ENCODE data around the gene KCTD2. TPM values are rescaled to one million over a fixed set of nuclear protein-coding genes. Genes with fewer than 3 reads are reported as not detected.

The KCTD2 gene, protein sequence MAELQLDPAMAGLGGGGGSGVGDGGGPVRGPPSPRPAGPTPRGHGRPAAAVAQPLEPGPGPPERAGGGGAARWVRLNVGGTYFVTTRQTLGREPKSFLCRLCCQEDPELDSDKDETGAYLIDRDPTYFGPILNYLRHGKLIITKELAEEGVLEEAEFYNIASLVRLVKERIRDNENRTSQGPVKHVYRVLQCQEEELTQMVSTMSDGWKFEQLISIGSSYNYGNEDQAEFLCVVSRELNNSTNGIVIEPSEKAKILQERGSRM
- total RNA-seq (10 to 100 TPM; 31.1 to 31.7 TPM), polyA plus RNA-seq (10 to 100 TPM in 1 of 2 donors, 1 to 10 TPM in 1; 2.3 to 11.6 TPM)

DNA sequence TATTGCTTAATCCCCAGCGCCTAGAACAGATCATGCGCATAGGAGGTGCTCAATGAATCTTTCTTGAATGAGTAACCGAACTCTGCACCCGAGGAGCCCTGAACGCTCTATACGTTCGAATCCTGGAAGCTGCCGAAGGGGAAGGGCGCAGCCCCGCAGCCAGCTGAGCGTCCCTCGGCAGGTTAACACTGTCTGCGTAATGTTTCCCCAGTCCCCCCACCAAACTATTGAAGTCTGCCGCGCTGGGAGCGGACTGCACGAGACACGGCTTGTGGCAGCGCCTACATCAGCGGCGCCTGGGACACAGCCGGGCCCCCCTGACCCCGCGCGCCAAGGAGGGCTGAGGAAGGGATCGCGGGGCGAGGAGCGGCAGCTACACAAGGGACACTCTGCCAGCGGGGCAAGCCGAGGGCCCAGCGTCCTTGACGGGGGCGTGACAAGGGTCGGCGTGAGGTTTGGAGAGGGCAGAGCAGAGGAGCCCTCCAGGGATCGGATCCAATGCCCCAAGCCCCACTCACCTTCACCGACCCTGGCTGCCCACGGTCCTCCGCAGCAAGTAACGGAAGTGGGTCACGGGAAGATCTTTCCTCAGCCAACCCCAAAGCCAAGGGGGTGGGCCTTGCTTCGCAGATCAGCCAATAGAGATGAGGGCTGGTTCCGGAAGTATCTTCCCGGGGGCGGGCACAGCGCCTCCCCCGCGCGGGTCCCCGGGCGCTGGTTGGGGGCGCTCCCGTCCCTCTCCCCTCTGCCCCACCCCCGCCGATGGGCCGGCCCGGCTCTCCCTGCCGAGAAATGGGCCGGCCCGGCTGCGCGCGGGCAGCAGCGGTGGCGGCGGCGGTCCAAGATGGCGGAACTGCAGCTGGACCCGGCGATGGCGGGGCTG lies at the start of gene KCTD2, which contains the start of gene ATP5PD:
Gene KCTD2 (plus strand): TSS at position 819 of the 883 bp plus-strand sequence. CDS start 26 bp downstream, at position 845.
Gene ATP5PD (minus strand): TSS at position 563 of the 883 bp plus-strand sequence. CDS start 4,319 bp downstream, outside the sequence.
- intact Hi-C loops (cut with micrococcal nuclease), result loop anchor here (1.0 to 2.0 kb wide), 7 partner anchors 10 to 620 kb away; partner anchors contain the start of genes ARMC7, HID1, MRPL58 and RECQL5
- H3K4me1 Mint-ChIP-seq, result peaks cover 25 to 62% (median 40%) of the 10 kb centered on the region in 4 donors
- Histone ChIP-seq H3K4me1 (ENCODE audit: insufficient read depth, low read length) (peaks cover 30% of the 10 kb centered on the region), H3K36me3 (ENCODE audit: insufficient read depth, low read length) (peaks cover 7% of the 10 kb centered on the region), H3K9me3 (ENCODE audit: control insufficient read depth in 1 of 2, low read length in 2 of 2) (no peaks in the 10 kb centered on the region), H3K27me3 (ENCODE audit: insufficient read depth, low read length) (no peaks in the 10 kb centered on the region), H3K27ac (ENCODE audit: low read depth, low read length) (peak within 1 kb of the TSS; percentile 85), H3K4me3 (ENCODE audit: low read length in 2 of 2) (peak within 1 kb of the TSS; percentile 62 to 96)
- no peaks in the 10 kb centered on the region for H3K27me3 Mint-ChIP-seq
- DNase-seq, result peak; percentile 92 to 95 (median 94)
- ChIA-PET POLR2A (ENCODE audit: partially characterized antibody) (interaction anchor here (0.5 to 4.9 kb wide), 18 partner anchors 10 to 1520 kb away, joined by 3 to 119 read pairs (median 4); partner anchors contain the start of genes ARMC7, GRB2, MRPL58 and SLC16A5), CTCF (ENCODE audit: partially characterized antibody) (interaction anchor here (0.9 to 3.5 kb wide), 3 partner anchors 11 to 67 kb away, joined by 3 to 16 read pairs (median 3); partner anchors contain the start of gene MRPL58)
- H3K36me3 Mint-ChIP-seq, result peaks cover 8 to 39% of the 10 kb centered on the region in 2 donors
- H3K9me3 Mint-ChIP-seq, result no peaks in the 10 kb centered on the region
- peak within 1 kb of the TSS; percentile 95 to 100 (median 97) for H3K4me3 Mint-ChIP-seq
- H3K27ac Mint-ChIP-seq, result peak within 1 kb of the TSS; percentile 96 to 98 (median 97)

DNA sequence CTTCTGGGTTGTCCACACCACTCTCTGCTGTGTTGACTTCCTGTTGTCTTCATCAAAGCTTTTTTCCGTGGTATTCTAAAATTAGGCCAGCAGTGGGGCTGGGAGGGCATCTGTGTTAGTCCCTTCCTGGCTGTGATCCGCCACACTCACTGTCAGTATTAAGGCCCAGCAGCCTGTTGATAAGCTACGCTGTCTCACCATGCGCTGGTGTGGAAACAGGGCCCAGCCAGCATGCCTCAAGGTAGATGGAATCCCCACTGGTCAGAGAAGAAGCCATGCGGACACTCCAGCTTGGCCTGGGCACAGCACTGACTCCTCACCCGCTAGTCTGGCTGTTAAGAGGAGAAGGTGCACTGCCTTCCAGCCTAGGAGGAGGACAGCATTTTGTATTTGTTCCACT lies 48.2 kb upstream of the KCTD2 start:
- no peak for DNase-seq
- Mint-ChIP-seq H3K4me1 (peaks cover 0 to 8% (median 6%) of the 10 kb centered on the region in 4 donors), H3K27me3 (no peaks in the 10 kb centered on the region), H3K27ac (no peak overlapping the region), H3K9me3 (no peaks in the 10 kb centered on the region), H3K4me3 (no peak overlapping the region), H3K36me3 (no peaks in the 10 kb centered on the region)
- no peaks in the 10 kb centered on the region for H3K4me1 ChIP-seq (ENCODE audit: insufficient read depth, low read length)
- H3K36me3 ChIP-seq (ENCODE audit: insufficient read depth, low read length), result no peaks in the 10 kb centered on the region
- ChIA-PET POLR2A (ENCODE audit: partially characterized antibody) (interaction anchor here (1.3 kb wide), 1 partner anchor 14 kb away, joined by 3 read pairs; no protein-coding TSS in a partner anchor), CTCF (ENCODE audit: partially characterized antibody) (interaction anchor here (0.8 to 3.4 kb wide), 3 partner anchors 13 to 69 kb away, joined by 3 to 15 read pairs (median 3); partner anchors contain the start of gene MRPL58)
- H3K27ac ChIP-seq (ENCODE audit: low read depth, low read length), result no peak overlapping the region
- intact Hi-C loops (cut with micrococcal nuclease), result no loop called here
- H3K27me3 ChIP-seq (ENCODE audit: insufficient read depth, low read length), result no peaks in the 10 kb centered on the region
- no peak overlapping the region for H3K4me3 ChIP-seq (ENCODE audit: low read length in 2 of 2)
- no peaks in the 10 kb centered on the region for H3K9me3 ChIP-seq (ENCODE audit: control insufficient read depth in 1 of 2, low read length in 2 of 2)

DNA sequence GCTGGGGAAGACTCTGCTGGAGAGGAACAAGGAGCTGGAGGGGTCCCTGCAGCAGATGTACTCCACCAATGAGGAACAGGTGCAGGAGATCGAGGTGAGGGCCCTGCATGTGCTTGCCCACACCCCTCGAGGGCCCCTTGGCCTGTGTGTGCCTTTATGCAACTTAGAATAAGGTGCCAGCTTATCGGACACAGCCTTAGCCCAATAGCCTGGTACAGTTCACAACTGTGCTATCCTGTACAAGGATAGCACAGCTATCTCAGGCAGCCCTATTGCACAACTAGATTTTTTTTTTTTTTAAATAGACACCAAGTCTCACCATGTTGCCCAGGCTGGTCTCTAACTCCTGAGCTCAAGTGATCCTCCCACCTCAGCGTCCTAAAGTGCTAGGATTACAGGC lies 47.5 kb upstream of the KCTD2 start:
- Mint-ChIP-seq H3K4me3 (no peak overlapping the region), H3K4me1 (peaks cover 0 to 8% (median 6%) of the 10 kb centered on the region in 4 donors), H3K27ac (no peak overlapping the region), H3K36me3 (no peaks in the 10 kb centered on the region), H3K27me3 (no peaks in the 10 kb centered on the region), H3K9me3 (no peaks in the 10 kb centered on the region)
- no peak for DNase-seq
- H3K9me3 ChIP-seq (ENCODE audit: control insufficient read depth in 1 of 2, low read length in 2 of 2), result no peaks in the 10 kb centered on the region
- no peak overlapping the region for H3K27ac ChIP-seq (ENCODE audit: low read depth, low read length)
- no peak overlapping the region for H3K4me3 ChIP-seq (ENCODE audit: low read length in 2 of 2)
- no peaks in the 10 kb centered on the region for H3K36me3 ChIP-seq (ENCODE audit: insufficient read depth, low read length)
- no peaks in the 10 kb centered on the region for H3K27me3 ChIP-seq (ENCODE audit: insufficient read depth, low read length)
- no peaks in the 10 kb centered on the region for H3K4me1 ChIP-seq (ENCODE audit: insufficient read depth, low read length)
- POLR2A ChIA-PET (ENCODE audit: partially characterized antibody), result interaction anchor here (1.3 kb wide), 1 partner anchor 14 kb away, joined by 3 read pairs; no protein-coding TSS in a partner anchor
- CTCF ChIA-PET (ENCODE audit: partially characterized antibody), result interaction anchor here (0.7 to 3.4 kb wide), 3 partner anchors 13 to 601 kb away, joined by 3 to 15 read pairs (median 4); partner anchors contain the start of gene MRPL58
- intact Hi-C loops (cut with micrococcal nuclease), result no loop called here

DNA sequence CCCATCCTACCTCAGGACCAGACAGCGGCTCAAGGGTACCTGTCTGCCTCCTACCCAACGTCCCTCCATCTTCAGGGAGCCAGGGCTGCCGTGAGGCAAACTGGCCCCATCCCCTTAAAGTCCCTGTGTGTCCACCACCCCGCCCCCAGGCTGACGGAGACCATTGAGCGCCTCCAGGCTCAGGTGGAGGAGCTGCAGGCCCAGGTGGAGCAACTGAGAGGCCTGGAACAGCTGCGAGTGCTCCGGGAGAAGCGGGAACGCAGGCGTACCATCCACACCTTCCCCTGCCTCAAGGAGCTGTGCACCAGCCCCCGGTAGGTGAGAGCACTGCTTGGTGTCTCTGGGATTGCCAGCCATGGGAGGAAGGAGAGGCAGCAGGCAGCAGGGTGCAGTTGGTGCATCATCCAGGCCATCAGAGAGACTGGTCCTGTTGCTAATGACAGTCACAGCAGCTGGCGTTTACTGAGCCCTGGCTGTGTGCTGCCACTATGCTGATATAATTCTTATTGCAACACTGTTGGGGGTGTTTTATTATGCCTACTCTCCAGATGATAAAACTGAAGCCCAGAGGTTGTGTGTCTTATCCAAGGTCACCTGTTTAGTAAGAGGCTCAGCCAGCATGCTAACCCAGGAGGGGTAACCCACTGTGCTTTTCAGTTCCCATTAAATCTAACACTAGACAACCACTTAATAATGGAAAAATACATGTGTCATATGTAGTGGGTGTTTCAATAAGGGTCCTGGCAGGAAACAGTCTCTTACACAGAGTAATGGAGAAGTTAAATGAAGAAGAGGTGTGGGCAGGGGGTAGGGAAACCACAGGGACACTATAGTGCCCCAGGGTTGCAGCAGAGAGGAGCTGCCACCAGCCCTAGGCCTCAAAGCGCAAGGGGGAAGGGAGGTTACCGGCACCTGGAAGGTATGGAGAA lies 44.8 kb upstream of the KCTD2 start:
- H3K4me1 Mint-ChIP-seq, result peaks cover 0 to 8% (median 6%) of the 10 kb centered on the region in 4 donors
- Histone ChIP-seq H3K27ac (ENCODE audit: low read depth, low read length) (no peak overlapping the region), H3K27me3 (ENCODE audit: insufficient read depth, low read length) (no peaks in the 10 kb centered on the region), H3K4me1 (ENCODE audit: insufficient read depth, low read length) (no peaks in the 10 kb centered on the region), H3K4me3 (ENCODE audit: low read length in 2 of 2) (no peak overlapping the region), H3K9me3 (ENCODE audit: control insufficient read depth in 1 of 2, low read length in 2 of 2) (no peaks in the 10 kb centered on the region), H3K36me3 (ENCODE audit: insufficient read depth, low read length) (no peaks in the 10 kb centered on the region)
- H3K9me3 Mint-ChIP-seq, result no peaks in the 10 kb centered on the region
- intact Hi-C loops (cut with micrococcal nuclease), result no loop called here
- no peaks in the 10 kb centered on the region for H3K36me3 Mint-ChIP-seq
- ChIA-PET CTCF (ENCODE audit: partially characterized antibody) (interaction anchor here (3.4 kb wide), 1 partner anchor 10 kb away, joined by 15 read pairs; the partner anchor contains the start of gene MRPL58), POLR2A (ENCODE audit: partially characterized antibody) (interaction anchor here (1.0 kb wide), 1 partner anchor 14 kb away, joined by 3 read pairs; the partner anchor contains the start of gene CDR2L)
- peaks cover 2% of the 10 kb centered on the region in 2 donors for H3K27me3 Mint-ChIP-seq
- peak overlapping the region in 1 of 7 donors; percentile 8 for H3K27ac Mint-ChIP-seq
- H3K4me3 Mint-ChIP-seq, result no peak overlapping the region
- DNase-seq, result no peak

DNA sequence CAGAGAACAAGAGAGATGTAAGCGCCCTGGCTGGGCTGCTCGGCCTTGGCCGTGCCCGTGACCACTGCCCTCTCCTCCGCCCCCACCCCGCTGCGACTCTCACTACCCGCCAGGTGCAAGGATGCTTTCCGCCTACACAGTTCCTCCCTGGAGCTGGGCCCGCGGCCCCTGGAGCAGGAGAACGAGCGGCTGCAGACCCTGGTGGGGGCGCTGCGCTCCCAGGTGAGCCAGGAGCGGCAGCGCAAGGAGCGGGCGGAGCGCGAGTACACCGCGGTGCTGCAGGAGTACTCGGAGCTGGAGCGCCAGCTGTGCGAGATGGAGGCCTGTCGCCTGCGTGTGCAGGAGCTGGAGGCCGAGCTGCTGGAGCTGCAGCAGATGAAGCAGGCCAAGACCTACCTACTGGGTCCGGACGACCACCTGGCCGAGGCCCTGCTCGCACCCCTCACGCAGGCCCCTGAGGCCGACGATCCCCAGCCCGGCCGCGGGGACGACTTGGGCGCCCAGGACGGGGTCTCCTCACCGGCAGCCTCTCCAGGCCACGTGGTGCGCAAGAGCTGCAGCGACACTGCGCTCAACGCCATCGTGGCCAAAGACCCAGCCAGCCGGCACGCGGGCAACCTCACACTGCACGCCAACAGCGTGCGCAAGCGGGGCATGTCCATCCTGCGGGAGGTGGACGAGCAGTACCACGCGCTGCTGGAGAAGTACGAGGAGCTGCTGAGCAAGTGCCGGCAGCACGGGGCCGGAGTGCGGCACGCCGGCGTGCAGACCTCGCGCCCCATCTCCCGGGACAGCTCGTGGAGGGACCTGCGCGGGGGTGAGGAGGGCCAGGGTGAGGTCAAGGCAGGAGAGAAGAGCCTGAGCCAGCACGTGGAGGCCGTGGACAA lies 43.7 kb upstream of the KCTD2 start:
- DNase-seq, result no peak
- Mint-ChIP-seq H3K36me3 (no peaks in the 10 kb centered on the region), H3K9me3 (no peaks in the 10 kb centered on the region), H3K4me3 (no peak overlapping the region), H3K27ac (no peak overlapping the region), H3K27me3 (peaks cover 2% of the 10 kb centered on the region in 2 donors), H3K4me1 (peaks cover 0 to 6% (median 4%) of the 10 kb centered on the region in 4 donors)
- H3K9me3 ChIP-seq (ENCODE audit: control insufficient read depth in 1 of 2, low read length in 2 of 2), result no peaks in the 10 kb centered on the region
- intact Hi-C loops (cut with micrococcal nuclease), result no loop called here
- no peaks in the 10 kb centered on the region for H3K27me3 ChIP-seq (ENCODE audit: insufficient read depth, low read length)
- POLR2A ChIA-PET (ENCODE audit: partially characterized antibody), result interaction anchor here (1.0 to 1.9 kb wide), 2 partner anchors 10 to 16 kb away, joined by 3 to 6 read pairs; partner anchors contain the start of gene CDR2L
- H3K4me1 ChIP-seq (ENCODE audit: insufficient read depth, low read length), result no peaks in the 10 kb centered on the region
- CTCF ChIA-PET (ENCODE audit: partially characterized antibody), result interaction anchor here (0.8 to 1.5 kb wide), 3 partner anchors 9 to 42 kb away, joined by 3 to 4 read pairs (median 3); partner anchors contain the start of gene MRPL58
- H3K4me3 ChIP-seq (ENCODE audit: low read length in 2 of 2), result no peak overlapping the region
- H3K27ac ChIP-seq (ENCODE audit: low read depth, low read length), result no peak overlapping the region
- H3K36me3 ChIP-seq (ENCODE audit: insufficient read depth, low read length), result no peaks in the 10 kb centered on the region
